Neutrophil (primary cell): ENCODE results near the gene KRTAP10-12.

ENCODE experiments used
- H3K27ac ChIP-seq: fragments of 200-600 bp; sonication (generic); 2 replicates; pipeline ENCODE4 v1.5.1; 2016; ENCODE audit warnings: mild to moderate bottlenecking, moderate library complexity
- H3K27me3 ChIP-seq: fragments of 200-600 bp; sonication (generic); 2 replicates; pipeline ENCODE4 v1.6.0; 2016; ENCODE audit warnings: mild to moderate bottlenecking
- H3K36me3 ChIP-seq: fragments of 200-600 bp; sonication (generic); 2 replicates; pipeline ENCODE4 v1.5.1; 2017
- H3K4me1 ChIP-seq, 2 experiments: fragments of 200-600 bp in 1 of 2; sonication (generic) in 1 of 2; 1 replicate in 1 of 2; 2 replicates in 1 of 2; pipeline versions ENCODE4 v1.5.1 to v1.6.1; 2013 to 2016; ENCODE audit warnings: low read depth in 1 of 2, low read length in 1 of 2, mild to moderate bottlenecking in 1 of 2, moderate library complexity in 1 of 2; ENCODE audit not compliant: control insufficient read depth in 1 of 2, insufficient read depth in 1 of 2
- H3K4me3 ChIP-seq, 2 experiments: fragments of 200-600 bp in 1 of 2; sonication (generic) in 1 of 2; 1 replicate in 1 of 2; 2 replicates in 1 of 2; pipeline ENCODE4 v1.5.1; 2013 to 2016; ENCODE audit warnings: low read depth in 1 of 2, low read length in 1 of 2, mild to moderate bottlenecking in 1 of 2, moderate library complexity in 1 of 2
- H3K9me3 ChIP-seq: fragments of 200-600 bp; sonication (generic); 2 replicates; pipeline ENCODE4 v1.5.1; 2016
- CTCF ChIP-seq: fragments of 200-600 bp; sonication (generic); IDR thresholded peaks from 2 replicates; pipeline ENCODE4 v1.5.1; 2016; ENCODE audit warnings: antibody characterized with exemption

KRTAP10-12 gene

DNA sequence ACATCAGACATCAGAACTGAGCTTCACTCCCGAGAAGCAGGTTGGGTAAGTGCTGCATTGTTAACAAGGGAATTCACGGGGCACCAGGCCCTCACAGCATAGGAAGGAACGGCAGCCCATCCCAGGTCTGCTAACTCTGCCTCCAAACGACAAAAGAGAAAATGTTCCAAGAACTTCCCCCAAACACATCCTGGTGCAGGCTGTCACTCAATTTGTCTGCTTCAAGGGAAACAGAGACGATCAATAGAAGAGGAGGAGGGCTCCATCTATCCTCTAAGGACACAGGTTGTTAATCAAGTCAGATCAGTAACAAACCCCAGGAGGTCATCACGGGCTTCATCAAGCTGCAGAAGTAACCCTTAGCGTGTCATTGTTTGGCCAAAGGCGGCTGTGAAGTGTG lies 17.9 kb downstream of the KRTAP10-12 start:
- no peak overlapping the region for H3K27ac ChIP-seq
- H3K27me3 ChIP-seq, result peaks cover 100% of the 10 kb centered on the region
- H3K9me3 ChIP-seq, result no peaks in the 10 kb centered on the region
- H3K4me1 ChIP-seq, result no peaks in the 10 kb centered on the region
- H3K36me3 ChIP-seq, result no peaks in the 10 kb centered on the region
- no peak overlapping the region for H3K4me3 ChIP-seq
- no peak for TF ChIP-seq CTCF

DNA sequence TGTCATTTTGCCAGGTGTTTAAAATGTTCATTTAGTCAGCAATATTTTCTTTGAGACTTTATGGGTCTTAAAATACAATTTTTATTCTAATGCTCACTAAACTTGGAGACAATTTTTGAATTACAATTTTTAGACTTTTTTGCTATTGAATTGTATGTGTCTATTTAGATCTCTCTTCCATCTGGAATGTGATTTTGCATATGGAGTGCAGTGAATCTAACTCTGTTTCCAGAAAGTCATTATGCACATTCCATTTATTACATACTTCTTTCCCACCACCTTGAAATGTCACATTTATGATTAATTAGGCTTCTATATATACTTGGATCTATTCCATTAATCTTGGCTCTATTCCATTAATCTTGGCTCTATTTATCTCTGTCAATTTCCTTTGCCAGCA lies 20.0 kb downstream of the KRTAP10-12 start:
- no peaks in the 10 kb centered on the region for H3K4me1 ChIP-seq
- no peak overlapping the region for H3K27ac ChIP-seq
- H3K4me3 ChIP-seq, result no peak overlapping the region
- H3K9me3 ChIP-seq, result no peaks in the 10 kb centered on the region
- H3K36me3 ChIP-seq, result no peaks in the 10 kb centered on the region
- no peak for TF ChIP-seq CTCF
- H3K27me3 ChIP-seq, result peaks cover 100% of the 10 kb centered on the region

- Histone ChIP-seq H3K27me3 (peaks cover 100% of the 10 kb centered on the region), H3K36me3 (no peaks in the 10 kb centered on the region)
These were observed 21.1 kb downstream of the KRTAP10-12 start for GRCh38 chr21:44718093-44718492.

GRCh38 chr21:44718571-44718970 lies 21.6 kb downstream of the KRTAP10-12 start:
- H3K9me3 ChIP-seq, result no peaks in the 10 kb centered on the region
- H3K4me3 ChIP-seq, result no peak overlapping the region
- no peaks in the 10 kb centered on the region for H3K36me3 ChIP-seq
- TF ChIP-seq CTCF, result no peak
- no peak overlapping the region for H3K27ac ChIP-seq
- no peaks in the 10 kb centered on the region for H3K4me1 ChIP-seq
- H3K27me3 ChIP-seq, result peaks cover 100% of the 10 kb centered on the region

More at GRCh38 chr21:44718093-44718492, 21.1 kb downstream of the KRTAP10-12 start:
- Histone ChIP-seq H3K4me1 (no peaks in the 10 kb centered on the region), H3K27ac (no peak overlapping the region), H3K9me3 (no peaks in the 10 kb centered on the region), H3K4me3 (no peak overlapping the region)
- no peak for TF ChIP-seq CTCF

DNA sequence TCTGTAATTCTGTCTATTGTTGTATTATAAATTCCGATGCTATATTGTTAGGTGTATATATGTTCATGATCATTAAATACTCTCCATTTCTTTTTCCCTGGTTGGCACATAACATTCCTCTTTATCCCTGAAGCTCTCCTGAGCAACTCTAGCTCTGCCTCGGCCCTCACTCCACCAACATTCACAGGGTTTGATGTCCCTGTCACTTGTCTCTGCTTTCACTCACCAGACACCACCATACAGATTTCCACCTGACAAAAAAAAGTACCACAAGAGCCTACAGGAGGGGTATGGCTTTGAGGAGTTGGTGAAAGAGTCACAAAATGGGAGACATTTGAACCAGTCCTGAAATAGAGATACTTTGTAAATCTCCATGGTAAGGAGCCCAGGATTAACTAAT lies 23.2 kb downstream of the KRTAP10-12 start:
- TF ChIP-seq CTCF, result no peak
- no peaks in the 10 kb centered on the region for H3K9me3 ChIP-seq
- H3K4me1 ChIP-seq, result no peaks in the 10 kb centered on the region
- H3K27me3 ChIP-seq, result peaks cover 100% of the 10 kb centered on the region
- H3K36me3 ChIP-seq, result no peaks in the 10 kb centered on the region
- no peak overlapping the region for H3K27ac ChIP-seq
- no peak overlapping the region for H3K4me3 ChIP-seq

DNA sequence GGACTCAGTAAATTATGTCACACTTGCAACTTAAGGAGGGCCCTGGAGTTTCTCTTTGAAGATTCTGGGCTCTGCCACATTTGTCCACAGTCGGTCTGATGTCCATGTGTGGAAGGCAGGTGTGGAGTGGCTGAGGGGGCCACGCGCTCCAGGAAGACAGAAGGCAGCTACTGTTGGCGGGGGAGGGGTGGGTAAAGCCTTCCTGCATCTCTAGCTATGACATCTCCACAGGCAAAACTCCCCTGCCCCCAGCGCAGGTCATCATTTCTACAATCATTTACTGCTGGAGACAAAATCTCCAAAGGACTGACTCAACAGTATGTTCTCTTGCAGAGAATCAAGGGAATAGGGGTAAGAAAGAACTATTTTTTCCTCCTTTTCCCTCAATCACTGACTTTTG lies 25.8 kb downstream of the KRTAP10-12 start:
- Histone ChIP-seq H3K27ac (no peak overlapping the region), H3K9me3 (no peaks in the 10 kb centered on the region), H3K36me3 (no peaks in the 10 kb centered on the region), H3K4me3 (no peak overlapping the region), H3K4me1 (no peaks in the 10 kb centered on the region), H3K27me3 (peaks cover 100% of the 10 kb centered on the region)
- no peak for TF ChIP-seq CTCF
